Daoy (cell line): ENCODE data around the gene NDUFS6. TPM values are rescaled to one million over a fixed set of nuclear protein-coding genes. Genes with fewer than 3 reads are reported as not detected.

Experiments
- DNase-seq: peaks from one replicate; pipeline ENCODE4 v3.0.0-alpha.2; 2015; ENCODE audit warnings: low read depth
- total RNA-seq: library from RNA; depleted of rRNA; stranded (reverse); fragments of >200 nt; shearing (Covaris generic); gene quantifications from 2 replicates; pipeline ENCODE4 v1.2.3, GENCODE V29; 2014; rRNA removed

Gene NDUFS6
- total RNA-seq, 1 experiment from 2014 or later: 74.7 TPM

GRCh38 chr5:1851290-1851934, 50.2 kb downstream of the NDUFS6 start:
- DNase-seq: no peak

GRCh38 chr5:1852324-1852947, 51.2 kb downstream of the NDUFS6 start:
- no peak for DNase-seq

GRCh38 chr5:1853531-1853930, 52.3 kb downstream of the NDUFS6 start:
- no peak for DNase-seq

- no peak for DNase-seq
Observed at GRCh38 chr5:1855075-1855474, 53.9 kb downstream of the NDUFS6 start.

- DNase-seq: no peak
Observed at GRCh38 chr5:1855596-1855995, 54.4 kb downstream of the NDUFS6 start.

GRCh38 chr5:1856596-1857255, 55.5 kb downstream of the NDUFS6 start:
- no peak for DNase-seq

- DNase-seq: no peak
Observed at GRCh38 chr5:1857256-1857600, 56.0 kb downstream of the NDUFS6 start.

- no peak for DNase-seq
Observed at GRCh38 chr5:1858436-1858835, 57.2 kb downstream of the NDUFS6 start.

GRCh38 chr5:1859099-1859498, 57.9 kb downstream of the NDUFS6 start:
- no peak for DNase-seq

GRCh38 chr5:1860021-1860610, 58.9 kb downstream of the NDUFS6 start:
- DNase-seq: no peak

- no peak for DNase-seq
Observed at GRCh38 chr5:1860949-1861348, 59.7 kb downstream of the NDUFS6 start.

- no peak for DNase-seq
Observed at GRCh38 chr5:1864896-1865440, 63.8 kb downstream of the NDUFS6 start.

- no peak for DNase-seq
Observed at GRCh38 chr5:1865486-1865885, 64.3 kb downstream of the NDUFS6 start.

Other genes with a start within 250 kb of the NDUFS6 start
- 26.6 and 39.9 TPM in 2 replicates for gene MRPL36, start 1.6 kb upstream of the NDUFS6 start, total RNA-seq
- gene IRX4, start 81.5 kb downstream of the NDUFS6 start, total RNA-seq: 4.6 and 10.2 TPM in 2 replicates